PC-3 (cell line): ENCODE data around the gene BCAS1.

Experiments
- EZH2 ChIP-seq: fragments of 300-600 bp; sonication (generic); IDR thresholded peaks from one replicate; pipeline ENCODE4 v1.6.1; 2017; ENCODE audit warnings: antibody characterized with exemption, mild to moderate bottlenecking, low read length; ENCODE audit not compliant: unreplicated experiment
- TF ChIP-seq, protein P1 (sequence below): fragments of 300-600 bp; sonication (generic); conservative IDR thresholded peaks from 2 replicates; pipeline ENCODE4 v1.5.1; 2017; ENCODE audit warnings: antibody characterized with exemption, low read depth, mild to moderate bottlenecking, low read length

DNA sequence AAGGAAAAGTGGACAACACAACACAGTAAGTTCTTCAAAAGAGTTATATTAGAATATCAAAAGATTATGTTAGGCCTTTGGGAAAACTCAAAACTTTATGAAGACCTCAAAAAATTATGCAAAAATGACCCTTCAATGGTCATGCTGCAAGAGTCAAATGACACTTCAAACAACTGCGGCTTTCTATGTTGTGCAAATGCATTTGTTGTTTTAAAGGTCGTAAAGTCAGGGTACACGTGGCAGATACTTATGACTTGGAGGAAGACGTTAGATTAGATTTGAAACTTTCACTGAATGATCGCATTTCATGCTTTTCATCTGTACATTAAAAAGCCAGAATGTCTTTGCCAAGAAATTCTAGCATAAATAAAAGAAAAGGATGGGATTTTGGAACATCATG lies 31.4 kb downstream of the BCAS1 start:
- TF ChIP-seq, protein P1, sequence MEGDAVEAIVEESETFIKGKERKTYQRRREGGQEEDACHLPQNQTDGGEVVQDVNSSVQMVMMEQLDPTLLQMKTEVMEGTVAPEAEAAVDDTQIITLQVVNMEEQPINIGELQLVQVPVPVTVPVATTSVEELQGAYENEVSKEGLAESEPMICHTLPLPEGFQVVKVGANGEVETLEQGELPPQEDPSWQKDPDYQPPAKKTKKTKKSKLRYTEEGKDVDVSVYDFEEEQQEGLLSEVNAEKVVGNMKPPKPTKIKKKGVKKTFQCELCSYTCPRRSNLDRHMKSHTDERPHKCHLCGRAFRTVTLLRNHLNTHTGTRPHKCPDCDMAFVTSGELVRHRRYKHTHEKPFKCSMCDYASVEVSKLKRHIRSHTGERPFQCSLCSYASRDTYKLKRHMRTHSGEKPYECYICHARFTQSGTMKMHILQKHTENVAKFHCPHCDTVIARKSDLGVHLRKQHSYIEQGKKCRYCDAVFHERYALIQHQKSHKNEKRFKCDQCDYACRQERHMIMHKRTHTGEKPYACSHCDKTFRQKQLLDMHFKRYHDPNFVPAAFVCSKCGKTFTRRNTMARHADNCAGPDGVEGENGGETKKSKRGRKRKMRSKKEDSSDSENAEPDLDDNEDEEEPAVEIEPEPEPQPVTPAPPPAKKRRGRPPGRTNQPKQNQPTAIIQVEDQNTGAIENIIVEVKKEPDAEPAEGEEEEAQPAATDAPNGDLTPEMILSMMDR = no peak
- no peak for TF ChIP-seq EZH2
